HEK293 (cell line): ENCODE data around the gene BAG1.

ENCODE experiments used
- CTCF ChIA-PET: fragments of 350-600 bp; formaldehyde crosslinking; extraction: SDS; loops from one replicate; lab custom pipeline; 2021; ENCODE audit warnings: antibody characterized with exemption; lab: Yijun Ruan, JAX
- POLR2A ChIA-PET: fragments of 300-600 bp; formaldehyde crosslinking; extraction: SDS; loops from one replicate; lab custom pipeline; 2020; ENCODE audit warnings: antibody characterized with exemption, inconsistent platforms; lab: Yijun Ruan, JAX
- H3K27ac ChIP-seq: fragments of 200-500 bp; sonication (Bioruptor generic); 2 replicates; pipeline ENCODE4 v1.5.1; 2014; ENCODE audit warnings: low read depth, low read length, control low read depth, inconsistent platforms; ENCODE audit errors: extremely low read depth
- H3K36me3 ChIP-seq, 2 experiments: fragments of 200-500 bp in 1 of 2; sonication (Bioruptor generic) in 1 of 2; 1 replicate in 1 of 2; 2 replicates in 1 of 2; pipeline ENCODE4 v1.5.1; 2014 to 2017; ENCODE audit warnings: inconsistent platforms in 2 of 2, low read length in 2 of 2; ENCODE audit not compliant: control insufficient read depth in 2 of 2, insufficient read depth in 1 of 2
- H3K4me1 ChIP-seq: fragments of 200-500 bp; sonication (Bioruptor generic); 2 replicates; pipeline ENCODE4 v1.5.1; 2014; ENCODE audit warnings: mild to moderate bottlenecking, low read length, inconsistent platforms; ENCODE audit not compliant: control insufficient read depth, insufficient read depth
- H3K4me3 ChIP-seq: 2 replicates; pipeline ENCODE4 v1.5.1; 2011; ENCODE audit warnings: low read depth, mild to moderate bottlenecking, control low read depth, low read length, moderate library complexity
- H3K9me3 ChIP-seq: fragments of 200-500 bp; sonication (Bioruptor generic); 2 replicates; pipeline ENCODE4 v1.5.1; 2014; ENCODE audit warnings: low read depth, low read length, inconsistent platforms; ENCODE audit not compliant: control insufficient read depth, insufficient read depth
- BCL11B ChIP-seq: fragments of 450-650 bp; formaldehyde crosslinking; IDR thresholded peaks from 2 replicates; pipeline ENCODE4 v1.5.1; 2016; ENCODE audit warnings: low read depth, missing biosample characterization, missing genetic modification characterization
- OSR2 ChIP-seq: fragments of 450-650 bp; formaldehyde crosslinking; IDR thresholded peaks from 2 replicates; pipeline ENCODE4 v1.5.1; 2016; ENCODE audit warnings: missing biosample characterization, missing genetic modification characterization
- PRDM1 ChIP-seq: fragments of 450-650 bp; formaldehyde crosslinking; IDR thresholded peaks from 2 replicates; pipeline ENCODE4; 2016; ENCODE audit warnings: missing biosample characterization, missing genetic modification characterization
- SP7 ChIP-seq: fragments of 450-650 bp; formaldehyde crosslinking; IDR thresholded peaks from 2 replicates; pipeline ENCODE4 v1.5.1; 2016; ENCODE audit warnings: missing biosample characterization, missing genetic modification characterization
- ZBTB17 ChIP-seq: fragments of 450-650 bp; formaldehyde crosslinking; IDR thresholded peaks from 2 replicates; pipeline ENCODE4 v1.5.1; 2016; ENCODE audit warnings: missing biosample characterization, missing genetic modification characterization
- ZBTB7A ChIP-seq: fragments of 450-650 bp; formaldehyde crosslinking; IDR thresholded peaks from 2 replicates; pipeline ENCODE4 v1.5.1; 2016; ENCODE audit warnings: low read depth, missing biosample characterization, missing genetic modification characterization
- ZFP3 ChIP-seq: fragments of 450-650 bp; formaldehyde crosslinking; IDR thresholded peaks from 2 replicates; pipeline ENCODE4 v1.5.1; 2016; ENCODE audit warnings: low read depth, missing biosample characterization, missing genetic modification characterization
- ZNF10 ChIP-seq: fragments of 450-650 bp; formaldehyde crosslinking; IDR thresholded peaks from 2 replicates; pipeline ENCODE4 v1.5.1; 2017; ENCODE audit warnings: missing biosample characterization, missing genetic modification characterization
- ZNF121 ChIP-seq: fragments of 450-650 bp; formaldehyde crosslinking; IDR thresholded peaks from 2 replicates; pipeline ENCODE4 v1.5.1; 2016; ENCODE audit warnings: missing biosample characterization, missing genetic modification characterization
- ZNF146 ChIP-seq: fragments of 450-650 bp; formaldehyde crosslinking; IDR thresholded peaks from 2 replicates; pipeline ENCODE4 v1.5.1; 2016; ENCODE audit warnings: missing biosample characterization, missing genetic modification characterization
- ZNF16 ChIP-seq: fragments of 450-650 bp; formaldehyde crosslinking; IDR thresholded peaks from 2 replicates; pipeline ENCODE4 v1.5.1; 2016; ENCODE audit warnings: low read depth, missing biosample characterization, missing genetic modification characterization
- ZNF404 ChIP-seq: fragments of 450-650 bp; formaldehyde crosslinking; IDR thresholded peaks from 2 replicates; pipeline ENCODE4 v1.5.1; 2017; ENCODE audit warnings: missing biosample characterization, missing genetic modification characterization
- ZNF426 ChIP-seq: fragments of 450-650 bp; formaldehyde crosslinking; IDR thresholded peaks from 2 replicates; pipeline ENCODE4 v1.5.1; 2017; ENCODE audit warnings: missing biosample characterization, missing genetic modification characterization, mild to moderate bottlenecking, inconsistent platforms, moderate library complexity
- ZNF623 ChIP-seq: fragments of 450-650 bp; formaldehyde crosslinking; IDR thresholded peaks from 2 replicates; pipeline ENCODE4 v1.5.1; 2016; ENCODE audit warnings: missing biosample characterization, missing genetic modification characterization
- ZNF624 ChIP-seq: fragments of 450-650 bp; formaldehyde crosslinking; IDR thresholded peaks from 2 replicates; pipeline ENCODE4 v1.5.1; 2017; ENCODE audit warnings: missing biosample characterization, missing genetic modification characterization
- ZNF658 ChIP-seq: fragments of 450-650 bp; formaldehyde crosslinking; IDR thresholded peaks from 2 replicates; pipeline ENCODE4; 2016; ENCODE audit warnings: missing biosample characterization, missing genetic modification characterization
- ZNF660 ChIP-seq: fragments of 450-650 bp; IDR thresholded peaks from 2 replicates; pipeline ENCODE4 v1.5.1; 2018; ENCODE audit warnings: missing biosample characterization, mild to moderate bottlenecking, missing genetic modification characterization
- ZNF776 ChIP-seq: fragments of 450-650 bp; formaldehyde crosslinking; IDR thresholded peaks from 2 replicates; pipeline ENCODE4 v1.5.0; 2017; ENCODE audit warnings: missing biosample characterization, missing genetic modification characterization, borderline replicate concordance
- TF ChIP-seq, protein P1 (sequence below): fragments of 450-650 bp; formaldehyde crosslinking; IDR thresholded peaks from 2 replicates; pipeline ENCODE4 v1.5.1; 2016; ENCODE audit warnings: missing biosample characterization, missing genetic modification characterization, borderline replicate concordance
- TF ChIP-seq, protein P2 (sequence below): fragments of 450-650 bp; formaldehyde crosslinking; conservative IDR thresholded peaks from 2 replicates; pipeline ENCODE4 v1.5.1; 2016; ENCODE audit warnings: low read depth, missing biosample characterization, missing genetic modification characterization
- TF ChIP-seq, protein P3 (sequence below): fragments of 450-650 bp; formaldehyde crosslinking; IDR thresholded peaks from 2 replicates; pipeline ENCODE4 v1.5.1; 2016; ENCODE audit warnings: missing biosample characterization, missing genetic modification characterization
- TF ChIP-seq, protein P4 (sequence below): fragments of 450-650 bp; formaldehyde crosslinking; IDR thresholded peaks from 2 replicates; pipeline ENCODE4 v1.5.1; 2016; ENCODE audit warnings: missing biosample characterization, missing genetic modification characterization

BAG1 gene

DNA sequence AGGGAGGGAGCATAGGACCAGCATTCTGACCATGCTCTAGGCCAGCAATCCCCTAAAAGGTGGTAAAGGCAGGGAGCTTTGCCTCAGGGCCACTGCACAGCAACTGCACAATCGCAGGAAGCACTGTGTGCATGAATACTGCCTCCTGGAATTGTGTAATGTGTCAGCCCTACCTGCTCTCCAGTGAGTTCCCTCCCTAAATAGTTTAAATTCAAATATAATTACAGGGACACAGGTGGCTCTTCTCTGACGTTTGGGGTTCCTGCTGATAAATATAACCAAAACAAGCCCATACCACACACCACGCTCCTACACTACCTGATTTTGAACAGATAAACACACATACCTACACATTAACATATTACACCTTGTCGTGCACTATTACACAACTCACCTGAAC, 9.0 kb downstream of the BAG1 start (continued):
- TF ChIP-seq ZNF660 = no peak
- TF ChIP-seq ZBTB7A (tag by site-specific recombination) = no peak
- TF ChIP-seq ZNF10 (tag by site-specific recombination) = no peak
- TF ChIP-seq ZNF16 (tag by site-specific recombination) = no peak

DNA sequence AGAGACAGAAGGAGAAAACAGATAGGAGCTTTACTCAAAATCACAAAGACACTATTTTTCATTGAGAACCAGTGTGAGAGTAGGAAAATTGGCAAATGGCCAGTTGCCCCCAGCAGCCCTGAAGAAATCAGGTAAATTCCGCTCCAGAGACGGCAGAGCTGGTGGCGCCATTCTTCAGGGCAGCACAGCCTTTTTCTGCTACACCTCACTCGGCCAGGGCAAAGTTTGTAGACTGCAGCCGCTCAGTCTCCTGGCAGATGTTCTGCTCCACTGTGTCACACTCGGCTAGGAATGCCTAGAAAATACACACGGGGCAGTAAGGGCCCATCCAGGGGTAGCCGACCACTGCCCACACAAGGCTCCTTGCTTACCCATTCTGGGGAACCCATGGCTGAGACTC, 9.5 kb downstream of the BAG1 start:
- TF ChIP-seq, protein P1, sequence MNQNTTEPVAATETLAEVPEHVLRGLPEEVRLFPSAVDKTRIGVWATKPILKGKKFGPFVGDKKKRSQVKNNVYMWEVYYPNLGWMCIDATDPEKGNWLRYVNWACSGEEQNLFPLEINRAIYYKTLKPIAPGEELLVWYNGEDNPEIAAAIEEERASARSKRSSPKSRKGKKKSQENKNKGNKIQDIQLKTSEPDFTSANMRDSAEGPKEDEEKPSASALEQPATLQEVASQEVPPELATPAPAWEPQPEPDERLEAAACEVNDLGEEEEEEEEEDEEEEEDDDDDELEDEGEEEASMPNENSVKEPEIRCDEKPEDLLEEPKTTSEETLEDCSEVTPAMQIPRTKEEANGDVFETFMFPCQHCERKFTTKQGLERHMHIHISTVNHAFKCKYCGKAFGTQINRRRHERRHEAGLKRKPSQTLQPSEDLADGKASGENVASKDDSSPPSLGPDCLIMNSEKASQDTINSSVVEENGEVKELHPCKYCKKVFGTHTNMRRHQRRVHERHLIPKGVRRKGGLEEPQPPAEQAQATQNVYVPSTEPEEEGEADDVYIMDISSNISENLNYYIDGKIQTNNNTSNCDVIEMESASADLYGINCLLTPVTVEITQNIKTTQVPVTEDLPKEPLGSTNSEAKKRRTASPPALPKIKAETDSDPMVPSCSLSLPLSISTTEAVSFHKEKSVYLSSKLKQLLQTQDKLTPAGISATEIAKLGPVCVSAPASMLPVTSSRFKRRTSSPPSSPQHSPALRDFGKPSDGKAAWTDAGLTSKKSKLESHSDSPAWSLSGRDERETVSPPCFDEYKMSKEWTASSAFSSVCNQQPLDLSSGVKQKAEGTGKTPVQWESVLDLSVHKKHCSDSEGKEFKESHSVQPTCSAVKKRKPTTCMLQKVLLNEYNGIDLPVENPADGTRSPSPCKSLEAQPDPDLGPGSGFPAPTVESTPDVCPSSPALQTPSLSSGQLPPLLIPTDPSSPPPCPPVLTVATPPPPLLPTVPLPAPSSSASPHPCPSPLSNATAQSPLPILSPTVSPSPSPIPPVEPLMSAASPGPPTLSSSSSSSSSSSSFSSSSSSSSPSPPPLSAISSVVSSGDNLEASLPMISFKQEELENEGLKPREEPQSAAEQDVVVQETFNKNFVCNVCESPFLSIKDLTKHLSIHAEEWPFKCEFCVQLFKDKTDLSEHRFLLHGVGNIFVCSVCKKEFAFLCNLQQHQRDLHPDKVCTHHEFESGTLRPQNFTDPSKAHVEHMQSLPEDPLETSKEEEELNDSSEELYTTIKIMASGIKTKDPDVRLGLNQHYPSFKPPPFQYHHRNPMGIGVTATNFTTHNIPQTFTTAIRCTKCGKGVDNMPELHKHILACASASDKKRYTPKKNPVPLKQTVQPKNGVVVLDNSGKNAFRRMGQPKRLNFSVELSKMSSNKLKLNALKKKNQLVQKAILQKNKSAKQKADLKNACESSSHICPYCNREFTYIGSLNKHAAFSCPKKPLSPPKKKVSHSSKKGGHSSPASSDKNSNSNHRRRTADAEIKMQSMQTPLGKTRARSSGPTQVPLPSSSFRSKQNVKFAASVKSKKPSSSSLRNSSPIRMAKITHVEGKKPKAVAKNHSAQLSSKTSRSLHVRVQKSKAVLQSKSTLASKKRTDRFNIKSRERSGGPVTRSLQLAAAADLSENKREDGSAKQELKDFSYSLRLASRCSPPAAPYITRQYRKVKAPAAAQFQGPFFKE (tag by site-specific recombination) = no peak
- TF ChIP-seq ZBTB17 (tag by site-specific recombination) = peak; percentile 29; the same call in 1 of the 2 replicates
- TF ChIP-seq, all 188 proteins: peak for 1
- CTCF ChIA-PET = no interaction called here
- Histone ChIP-seq H3K4me1 (no peaks in the 10 kb centered on the region), H3K27ac (no peak overlapping the region), H3K9me3 (no peaks in the 10 kb centered on the region), H3K4me3 (no peak overlapping the region), H3K36me3 (peaks cover 23 to 80% of the 10 kb centered on the region in 2 experiments)
- POLR2A ChIA-PET = interaction anchor here (1.1 kb wide), 1 partner anchor 8 kb away, joined by 3 read pairs; no protein-coding TSS in a partner anchor

DNA sequence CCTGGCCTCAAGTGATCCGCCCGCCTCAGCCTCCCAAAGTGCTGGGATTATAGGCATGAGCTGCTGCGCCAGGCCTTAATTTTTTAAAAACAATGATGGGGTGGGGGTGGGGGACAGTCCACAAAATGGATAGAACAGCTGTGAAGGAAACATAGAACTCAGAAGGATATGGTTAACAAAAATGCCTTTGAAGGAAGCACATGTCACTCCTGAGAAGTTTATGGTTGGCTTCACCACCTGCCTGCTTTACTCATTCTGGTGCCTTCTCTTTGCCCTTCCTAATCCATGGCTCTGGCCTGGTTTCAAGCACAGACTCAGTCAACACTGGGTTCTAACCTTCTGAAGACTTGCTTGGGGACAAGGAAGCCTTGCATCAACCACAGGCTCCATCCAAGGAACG, 10.3 kb downstream of the BAG1 start:
- ChIA-PET POLR2A (no interaction called here), CTCF (interaction anchor here (0.5 to 1.1 kb wide), 3 partner anchors 16 to 760 kb away, joined by 3 to 4 read pairs (median 3); no protein-coding TSS in a partner anchor)
- Histone ChIP-seq H3K27ac (no peak overlapping the region), H3K4me3 (no peak overlapping the region), H3K4me1 (no peaks in the 10 kb centered on the region), H3K9me3 (no peaks in the 10 kb centered on the region), H3K36me3 (peaks cover 20 to 80% of the 10 kb centered on the region in 2 experiments)
- TF ChIP-seq, protein P2, sequence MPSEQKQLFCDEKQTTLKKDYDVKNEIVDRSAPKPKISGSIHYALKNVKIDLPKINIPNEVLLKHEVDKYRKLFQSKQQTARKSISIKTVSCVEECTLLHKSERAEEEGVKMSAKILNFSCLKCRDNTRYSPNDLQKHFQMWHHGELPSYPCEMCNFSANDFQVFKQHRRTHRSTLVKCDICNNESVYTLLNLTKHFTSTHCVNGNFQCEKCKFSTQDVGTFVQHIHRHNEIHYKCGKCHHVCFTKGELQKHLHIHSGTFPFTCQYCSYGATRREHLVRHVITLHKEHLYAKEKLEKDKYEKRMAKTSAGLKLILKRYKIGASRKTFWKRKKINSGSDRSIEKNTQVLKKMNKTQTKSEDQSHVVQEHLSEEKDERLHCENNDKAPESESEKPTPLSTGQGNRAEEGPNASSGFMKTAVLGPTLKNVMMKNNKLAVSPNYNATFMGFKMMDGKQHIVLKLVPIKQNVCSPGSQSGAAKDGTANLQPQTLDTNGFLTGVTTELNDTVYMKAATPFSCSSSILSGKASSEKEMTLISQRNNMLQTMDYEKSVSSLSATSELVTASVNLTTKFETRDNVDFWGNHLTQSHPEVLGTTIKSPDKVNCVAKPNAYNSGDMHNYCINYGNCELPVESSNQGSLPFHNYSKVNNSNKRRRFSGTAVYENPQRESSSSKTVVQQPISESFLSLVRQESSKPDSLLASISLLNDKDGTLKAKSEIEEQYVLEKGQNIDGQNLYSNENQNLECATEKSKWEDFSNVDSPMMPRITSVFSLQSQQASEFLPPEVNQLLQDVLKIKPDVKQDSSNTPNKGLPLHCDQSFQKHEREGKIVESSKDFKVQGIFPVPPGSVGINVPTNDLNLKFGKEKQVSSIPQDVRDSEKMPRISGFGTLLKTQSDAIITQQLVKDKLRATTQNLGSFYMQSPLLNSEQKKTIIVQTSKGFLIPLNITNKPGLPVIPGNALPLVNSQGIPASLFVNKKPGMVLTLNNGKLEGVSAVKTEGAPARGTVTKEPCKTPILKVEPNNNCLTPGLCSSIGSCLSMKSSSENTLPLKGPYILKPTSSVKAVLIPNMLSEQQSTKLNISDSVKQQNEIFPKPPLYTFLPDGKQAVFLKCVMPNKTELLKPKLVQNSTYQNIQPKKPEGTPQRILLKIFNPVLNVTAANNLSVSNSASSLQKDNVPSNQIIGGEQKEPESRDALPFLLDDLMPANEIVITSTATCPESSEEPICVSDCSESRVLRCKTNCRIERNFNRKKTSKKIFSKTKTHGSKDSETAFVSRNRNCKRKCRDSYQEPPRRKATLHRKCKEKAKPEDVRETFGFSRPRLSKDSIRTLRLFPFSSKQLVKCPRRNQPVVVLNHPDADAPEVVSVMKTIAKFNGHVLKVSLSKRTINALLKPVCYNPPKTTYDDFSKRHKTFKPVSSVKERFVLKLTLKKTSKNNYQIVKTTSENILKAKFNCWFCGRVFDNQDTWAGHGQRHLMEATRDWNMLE (tag by site-specific recombination) = no peak
- TF ChIP-seq ZNF776 (tag by site-specific recombination) (no peak), PRDM1 (tag by site-specific recombination) (no peak), ZFP3 (tag by site-specific recombination) (no peak), ZNF121 (tag by site-specific recombination) (no peak), ZNF623 (no peak), ZNF404 (no peak), ZNF146 (no peak), OSR2 (no peak), SP7 (tag by site-specific recombination) (no peak), ZNF624 (tag by site-specific recombination) (no peak), BCL11B (tag by site-specific recombination) (no peak), ZNF658 (tag by site-specific recombination) (no peak), ZNF426 (tag by site-specific recombination) (no peak)
- TF ChIP-seq, protein P3, sequence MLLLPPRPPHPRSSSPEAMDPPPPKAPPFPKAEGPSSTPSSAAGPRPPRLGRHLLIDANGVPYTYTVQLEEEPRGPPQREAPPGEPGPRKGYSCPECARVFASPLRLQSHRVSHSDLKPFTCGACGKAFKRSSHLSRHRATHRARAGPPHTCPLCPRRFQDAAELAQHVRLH = no peak
- TF ChIP-seq, protein P4, sequence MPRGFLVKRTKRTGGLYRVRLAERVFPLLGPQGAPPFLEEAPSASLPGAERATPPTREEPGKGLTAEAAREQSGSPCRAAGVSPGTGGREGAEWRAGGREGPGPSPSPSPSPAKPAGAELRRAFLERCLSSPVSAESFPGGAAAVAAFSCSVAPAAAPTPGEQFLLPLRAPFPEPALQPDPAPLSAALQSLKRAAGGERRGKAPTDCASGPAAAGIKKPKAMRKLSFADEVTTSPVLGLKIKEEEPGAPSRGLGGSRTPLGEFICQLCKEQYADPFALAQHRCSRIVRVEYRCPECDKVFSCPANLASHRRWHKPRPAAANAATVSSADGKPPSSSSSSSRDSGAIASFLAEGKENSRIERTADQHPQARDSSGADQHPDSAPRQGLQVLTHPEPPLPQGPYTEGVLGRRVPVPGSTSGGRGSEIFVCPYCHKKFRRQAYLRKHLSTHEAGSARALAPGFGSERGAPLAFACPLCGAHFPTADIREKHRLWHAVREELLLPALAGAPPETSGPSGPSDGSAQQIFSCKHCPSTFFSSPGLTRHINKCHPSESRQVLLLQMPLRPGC (tag by site-specific recombination) = no peak
